ENCODE measurements around the gene EHD4.

DNA sequence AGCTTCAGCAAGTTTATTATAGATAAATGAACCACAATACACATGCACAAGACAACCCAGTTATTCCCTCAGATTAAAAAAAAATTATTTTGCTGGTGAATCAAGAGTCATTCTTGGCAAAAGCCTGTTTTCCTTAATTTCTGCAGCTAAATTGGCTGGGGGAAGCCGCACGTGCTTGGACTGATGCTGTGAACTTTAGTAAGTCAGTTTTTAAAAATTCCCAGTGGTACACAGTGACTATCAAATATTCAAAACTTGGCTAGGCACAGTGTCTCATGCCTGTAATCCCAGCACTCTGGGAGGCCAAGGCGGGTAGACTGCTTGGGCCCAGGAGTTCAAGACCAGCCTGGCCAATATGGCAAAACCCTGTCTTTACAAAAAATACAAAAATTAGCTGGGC is 23.9 kb downstream of the EHD4 start:
- TF ChIP-seq, protein P1, sequence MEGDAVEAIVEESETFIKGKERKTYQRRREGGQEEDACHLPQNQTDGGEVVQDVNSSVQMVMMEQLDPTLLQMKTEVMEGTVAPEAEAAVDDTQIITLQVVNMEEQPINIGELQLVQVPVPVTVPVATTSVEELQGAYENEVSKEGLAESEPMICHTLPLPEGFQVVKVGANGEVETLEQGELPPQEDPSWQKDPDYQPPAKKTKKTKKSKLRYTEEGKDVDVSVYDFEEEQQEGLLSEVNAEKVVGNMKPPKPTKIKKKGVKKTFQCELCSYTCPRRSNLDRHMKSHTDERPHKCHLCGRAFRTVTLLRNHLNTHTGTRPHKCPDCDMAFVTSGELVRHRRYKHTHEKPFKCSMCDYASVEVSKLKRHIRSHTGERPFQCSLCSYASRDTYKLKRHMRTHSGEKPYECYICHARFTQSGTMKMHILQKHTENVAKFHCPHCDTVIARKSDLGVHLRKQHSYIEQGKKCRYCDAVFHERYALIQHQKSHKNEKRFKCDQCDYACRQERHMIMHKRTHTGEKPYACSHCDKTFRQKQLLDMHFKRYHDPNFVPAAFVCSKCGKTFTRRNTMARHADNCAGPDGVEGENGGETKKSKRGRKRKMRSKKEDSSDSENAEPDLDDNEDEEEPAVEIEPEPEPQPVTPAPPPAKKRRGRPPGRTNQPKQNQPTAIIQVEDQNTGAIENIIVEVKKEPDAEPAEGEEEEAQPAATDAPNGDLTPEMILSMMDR (IDR thresholded peaks at IDR 0.05), result no peak
- no peak for TF ChIP-seq POLR2A (IDR thresholded peaks at IDR 0.05)
